Coronary artery (tissue), 2 donors: Measurements from ENCODE around the gene LSM12.
A peak's percentile ranks its signal among the peaks of the same experiment; 100 is the strongest.

Experiments used
- DNase-seq: peaks from one replicate; pipeline ENCODE4 v3.0.0-alpha.2; 2017; ENCODE audit warnings: low spot score
- H3K27ac ChIP-seq, 2 donors: fragments of 200-600 bp; sonication (generic); one replicate each; pipeline ENCODE4 v1.5.1; 2016 to 2019
- H3K4me3 ChIP-seq: fragments of 200-600 bp; sonication (generic); 2 replicates; pipeline ENCODE4 v1.5.1; 2016; ENCODE audit warnings: mild to moderate bottlenecking, moderate library complexity
- CTCF ChIP-seq: fragments of 200-600 bp; sonication (generic); IDR thresholded peaks from one replicate; pipeline ENCODE4 v1.5.1; 2019; ENCODE audit warnings: antibody characterized with exemption

Gene LSM12

GRCh38 chr17:44005527-44006271 lies 60.8 kb downstream of the LSM12 start:
- TF ChIP-seq CTCF: no peak
- H3K4me3 ChIP-seq: peak overlapping the region; percentile 72
- H3K27ac ChIP-seq: peak overlapping the region in 1 of 2 donors; percentile 66
- DNase-seq: no peak

GRCh38 chr17:44004761-44005526 lies 61.5 kb downstream of the LSM12 start:
- H3K4me3 ChIP-seq: peak overlapping the region; percentile 72
- no peak for TF ChIP-seq CTCF
- H3K27ac ChIP-seq: no peak overlapping the region
- no peak for DNase-seq

- no peak for TF ChIP-seq CTCF
- no peak for DNase-seq
- no peak within 1 kb of the TSS for H3K27ac ChIP-seq
- peak within 1 kb of the TSS; percentile 72 for H3K4me3 ChIP-seq
Observed at GRCh38 chr17:44004077-44004760, 62.3 kb downstream of the LSM12 start, which contains the start of gene NAGS. TSS of gene NAGS (plus strand) at chr17:44004622. CDS start at chr17:44004664, 42 bp downstream.

GRCh38 chr17:44002141-44002848 lies 64.2 kb downstream of the LSM12 start:
- no peak for TF ChIP-seq CTCF
- H3K27ac ChIP-seq: no peak overlapping the region
- DNase-seq: no peak

GRCh38 chr17:44001461-44001920 lies 65.0 kb downstream of the LSM12 start:
- no peak overlapping the region for H3K4me3 ChIP-seq
- no peak for TF ChIP-seq CTCF
- no peak for DNase-seq
- H3K27ac ChIP-seq: no peak overlapping the region

More at GRCh38 chr17:44002141-44002848, 64.2 kb downstream of the LSM12 start:
- no peak overlapping the region for H3K4me3 ChIP-seq

- no peak for TF ChIP-seq CTCF
- DNase-seq: no peak
- Histone ChIP-seq H3K27ac (no peak overlapping the region), H3K4me3 (no peak overlapping the region)
Observed at GRCh38 chr17:44000871-44001460, 65.5 kb downstream of the LSM12 start.
